A549 (cell line): ENCODE results near the gene ARHGEF19.

Experiments used
- BHLHE40 ChIP-seq: IDR thresholded peaks from 2 replicates; pipeline ENCODE4 v1.6.1; 2012; ENCODE audit warnings: low read depth, low read length, inconsistent platforms
- CHD2 ChIP-seq: fragments of 150-350 bp; IDR thresholded peaks from 2 replicates; pipeline ENCODE4 v1.6.1; 2014; ENCODE audit warnings: low read length; ENCODE audit not compliant: partially characterized antibody
- CTCF ChIP-seq: fragments of >200 bp; sonication (Bioruptor Twin); formaldehyde crosslinking; IDR thresholded peaks from 3 replicates; pipeline ENCODE4 v1.5.1; 2016
- HDAC2 ChIP-seq: fragments of 200-600 bp; sonication (generic); IDR thresholded peaks from 2 replicates; pipeline ENCODE4 v1.6.1; 2016
- JUN ChIP-seq, 2 experiments: fragments of >200 bp; sonication (Bioruptor Twin); formaldehyde crosslinking; IDR thresholded peaks; 2 replicates in 1 of 2; 3 replicates in 1 of 2; pipeline ENCODE4 v1.6.1; 2016 to 2017
- KDM1A ChIP-seq: fragments of 200-600 bp; sonication (generic); IDR thresholded peaks from 2 replicates; pipeline ENCODE4 v1.6.1; 2016; ENCODE audit warnings: low read depth, mild to moderate bottlenecking
- MAX ChIP-seq: IDR thresholded peaks from 2 replicates; pipeline ENCODE4 v1.6.1; 2012
- PHF8 ChIP-seq: fragments of 200-600 bp; sonication (generic); IDR thresholded peaks from 2 replicates; pipeline ENCODE4 v1.6.1; 2016; ENCODE audit warnings: low read depth, mild to moderate bottlenecking, antibody characterized with exemption, moderate library complexity, borderline replicate concordance
- POLR2A ChIP-seq: IDR thresholded peaks from 2 replicates; pipeline ENCODE4 v1.6.1; 2012; ENCODE audit warnings: mild to moderate bottlenecking, low read length
- POLR2AphosphoS2 ChIP-seq: conservative IDR thresholded peaks from 2 replicates; pipeline ENCODE4 v1.6.1; 2012; ENCODE audit warnings: low read length, improper control_type of control experiment, inconsistent platforms
- RAD21 ChIP-seq, 2 experiments: fragments of >200 bp in 1 of 2; sonication (Bioruptor Twin) in 1 of 2; formaldehyde crosslinking in 1 of 2; IDR thresholded peaks in 1 of 2; conservative IDR thresholded peaks in 1 of 2; 2 replicates in 1 of 2; 3 replicates in 1 of 2; pipeline ENCODE4 v1.6.1; 2012 to 2018; ENCODE audit warnings: inconsistent platforms in 1 of 2
- REST ChIP-seq: fragments of 200-600 bp; sonication (generic); IDR thresholded peaks from 2 replicates; pipeline ENCODE4 v1.6.1; 2016; ENCODE audit warnings: antibody characterized with exemption, mild to moderate bottlenecking, moderate library complexity
- RNF2 ChIP-seq: fragments of 200-600 bp; sonication (generic); IDR thresholded peaks from 2 replicates; pipeline ENCODE4 v1.6.1; 2016; ENCODE audit warnings: low read depth, mild to moderate bottlenecking, antibody characterized with exemption, moderate library complexity, borderline replicate concordance
- ZFP36 ChIP-seq: fragments of 450-650 bp; IDR thresholded peaks from 2 replicates; pipeline ENCODE4 v1.6.1; 2014; ENCODE audit warnings: borderline replicate concordance; ENCODE audit not compliant: partially characterized antibody

- no peak for TF ChIP-seq PHF8
- no peak for TF ChIP-seq CTCF
- TF ChIP-seq BHLHE40 = no peak
- TF ChIP-seq POLR2AphosphoS2 = no peak
- TF ChIP-seq RNF2 = no peak
- no peak for TF ChIP-seq MAX
- no peak for TF ChIP-seq POLR2A
- TF ChIP-seq KDM1A = 0 out of 2 replicates have a peak, but pooled peaks have one; percentile 11
- no peak for TF ChIP-seq RAD21 (conservative IDR thresholded peaks at IDR 0.05 in 1 of 2, IDR thresholded peaks at IDR 0.05 in 1 of 2)
- TF ChIP-seq REST = no peak
- TF ChIP-seq HDAC2 = no peak
- TF ChIP-seq ZFP36 = peak; percentile 72
- TF ChIP-seq JUN (IDR thresholded peaks at IDR 0.05) = no peak
- TF ChIP-seq CHD2 = no peak
These were observed 38.1 kb downstream of the ARHGEF19 start for GRCh38 chr1:16174261-16174868.
